ENCODE data around the gene ABCG8. TPM values are rescaled to one million over a fixed set of nuclear protein-coding genes. Genes with fewer than 3 reads are reported as not detected.

The ABCG8 gene
- total RNA-seq, 1 experiment from 2014 or later, result not detected

DNA sequence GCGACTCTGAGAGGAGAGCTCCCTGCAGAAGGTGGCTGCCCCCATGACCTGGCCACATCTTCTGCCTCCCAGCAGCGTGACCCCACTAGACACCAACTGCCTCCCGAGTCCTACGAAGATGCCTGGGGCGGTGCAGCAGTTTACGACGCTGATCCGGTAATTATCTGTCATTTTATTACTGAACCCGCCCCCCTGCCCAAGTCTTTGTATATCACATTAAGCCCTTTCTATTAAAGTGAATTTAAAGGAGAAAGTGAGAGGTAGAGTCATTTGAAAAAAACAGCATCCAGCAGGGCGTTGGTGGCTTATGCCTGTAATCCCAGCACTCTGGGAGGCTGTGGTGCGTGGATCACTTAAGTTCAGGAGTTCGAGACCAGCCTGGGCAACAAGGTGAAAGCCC is 33.4 kb downstream of the ABCG8 start:
- no peak for DNase-seq (ENCODE audit: low read depth)

GRCh38 chr2:43874776-43875451 is 36.1 kb downstream of the ABCG8 start:
- no peak for DNase-seq (ENCODE audit: low read depth)

- peak; percentile 39 for DNase-seq (ENCODE audit: low read depth)
Measured at GRCh38 chr2:43877782-43878464, 39.2 kb downstream of the ABCG8 start.

GRCh38 chr2:43879261-43879660 is 40.5 kb downstream of the ABCG8 start:
- DNase-seq (ENCODE audit: low read depth), result no peak

DNA sequence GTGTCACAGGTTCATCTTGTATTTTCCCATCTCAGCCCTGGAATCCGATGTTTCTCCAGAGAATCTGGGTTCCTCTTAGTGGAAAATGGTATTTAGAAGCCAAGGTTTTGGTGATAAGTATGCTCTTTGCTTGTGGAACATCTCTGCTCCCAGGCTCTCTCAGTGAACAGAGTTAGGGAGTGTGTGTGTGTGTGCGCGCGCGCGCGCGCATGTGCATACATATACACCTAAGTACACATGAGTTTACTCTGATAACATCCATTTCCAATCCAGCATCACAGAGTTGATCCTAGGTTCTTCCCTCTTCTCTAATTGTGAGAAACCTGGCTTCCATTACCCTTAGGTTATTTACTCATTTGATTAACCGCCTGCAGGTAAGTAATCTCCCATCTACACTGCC is 41.7 kb downstream of the ABCG8 start:
- no peak for DNase-seq (ENCODE audit: low read depth)

DNA sequence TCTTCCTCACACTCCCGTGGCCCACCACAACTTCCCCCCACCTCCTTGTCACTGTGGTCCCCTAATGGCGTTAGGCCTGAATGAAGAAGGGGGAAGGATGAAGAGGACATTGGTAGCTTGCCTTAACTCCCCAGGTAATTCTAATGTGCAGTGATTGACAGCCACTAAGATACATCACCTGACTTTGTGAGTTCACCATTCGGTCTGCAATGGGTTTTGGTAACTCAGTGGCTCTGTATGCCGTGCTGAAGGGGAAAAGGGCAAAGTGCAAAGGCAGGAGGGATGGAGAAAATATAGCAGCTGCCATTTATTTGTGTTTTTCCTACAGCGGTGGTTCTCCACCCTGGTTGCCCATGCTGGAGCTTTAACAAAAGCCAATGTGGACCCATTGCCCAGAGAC is 42.2 kb downstream of the ABCG8 start:
- no peak for DNase-seq (ENCODE audit: low read depth)

- DNase-seq (ENCODE audit: low read depth), result no peak
Measured at GRCh38 chr2:43882312-43882711, 43.5 kb downstream of the ABCG8 start.

- no peak for DNase-seq (ENCODE audit: low read depth)
Measured at GRCh38 chr2:43884689-43885088, 45.9 kb downstream of the ABCG8 start.

- no peak for DNase-seq (ENCODE audit: low read depth)
Measured at GRCh38 chr2:43885132-43885632, 46.4 kb downstream of the ABCG8 start.

GRCh38 chr2:43887176-43887575 is 48.4 kb downstream of the ABCG8 start:
- no peak for DNase-seq (ENCODE audit: low read depth)

DNA sequence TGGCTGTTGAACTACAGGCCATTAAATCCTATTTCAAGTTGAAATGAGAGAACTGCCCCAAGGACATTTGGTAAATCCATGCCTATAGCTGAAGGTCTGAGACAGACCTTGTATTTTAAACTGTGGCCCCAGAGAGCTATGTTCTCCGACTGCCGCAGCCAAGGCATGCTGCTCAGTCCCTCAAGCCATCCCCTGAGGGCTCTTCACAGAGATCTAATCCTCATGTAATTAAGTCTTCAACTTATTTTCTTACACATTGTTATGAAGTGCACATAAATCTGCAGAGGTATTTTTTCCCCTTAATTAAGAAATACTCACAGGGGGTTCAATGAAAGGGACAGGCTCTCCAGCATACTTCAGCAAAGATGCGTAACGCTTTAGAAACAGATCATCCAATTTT is 50.6 kb downstream of the ABCG8 start:
- DNase-seq (ENCODE audit: low read depth), result no peak

DNA sequence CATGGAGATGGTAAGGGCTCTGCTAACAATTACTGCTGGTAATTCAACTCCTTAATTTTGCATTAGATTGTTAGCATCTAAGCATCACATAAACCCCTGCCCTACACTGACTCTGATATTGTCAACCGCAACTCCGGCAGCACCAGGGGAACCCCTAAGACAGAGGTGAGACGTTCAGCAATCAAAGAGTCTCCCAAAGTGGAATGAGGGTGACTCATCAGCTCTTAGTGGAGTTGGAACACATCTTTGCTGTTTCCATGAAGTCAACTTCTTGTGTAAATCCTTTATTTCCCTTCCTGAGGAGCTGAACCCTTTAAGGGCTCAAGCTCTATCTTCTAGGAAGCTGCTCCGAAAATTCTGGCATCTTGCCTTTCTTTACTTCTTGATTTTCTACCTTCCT is 52.1 kb downstream of the ABCG8 start:
- DNase-seq (ENCODE audit: low read depth), result peak; percentile 21

GRCh38 chr2:43894743-43895142 is 56.0 kb downstream of the ABCG8 start:
- no peak for DNase-seq (ENCODE audit: low read depth)

- DNase-seq (ENCODE audit: low read depth), result no peak
Measured at GRCh38 chr2:43896906-43897305, 58.1 kb downstream of the ABCG8 start.

GRCh38 chr2:43897492-43897891 is 58.7 kb downstream of the ABCG8 start:
- no peak for DNase-seq (ENCODE audit: low read depth)

DNA sequence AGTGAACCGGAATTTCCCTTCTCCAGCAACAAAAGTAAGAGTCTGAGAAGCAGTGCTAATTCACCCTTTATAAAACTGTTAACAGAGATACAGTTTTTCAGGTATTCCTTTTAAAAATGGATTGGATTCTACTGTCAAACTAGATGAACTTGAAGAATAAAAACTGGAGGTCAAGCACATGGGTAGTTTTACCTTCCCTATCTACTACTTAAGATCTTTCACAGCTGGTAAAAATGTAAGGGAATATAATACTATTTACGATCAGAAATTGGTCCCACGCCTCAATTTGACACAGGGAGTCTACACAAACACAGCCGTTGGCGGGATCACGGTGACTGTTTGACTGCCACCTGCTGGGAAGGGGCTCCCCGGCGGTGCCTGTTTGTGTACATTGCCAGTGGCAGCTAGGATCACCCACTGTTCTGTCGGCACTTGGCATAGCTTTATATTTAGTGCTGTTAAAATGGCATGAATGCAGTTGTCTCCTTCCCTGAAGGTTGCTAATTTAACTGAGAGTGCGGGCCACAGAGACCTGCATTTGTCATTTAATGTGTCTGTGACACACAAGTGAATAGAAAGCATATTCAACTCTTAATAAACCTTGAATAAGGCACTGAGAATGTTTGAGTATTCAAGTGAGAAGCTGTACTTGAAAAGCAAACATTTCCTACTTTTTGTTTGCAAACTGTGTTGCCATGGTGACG is 59.5 kb downstream of the ABCG8 start:
- no peak for DNase-seq (ENCODE audit: low read depth)

- DNase-seq (ENCODE audit: low read depth), result no peak
Measured at GRCh38 chr2:43898838-43899346, 60.1 kb downstream of the ABCG8 start.

DNA sequence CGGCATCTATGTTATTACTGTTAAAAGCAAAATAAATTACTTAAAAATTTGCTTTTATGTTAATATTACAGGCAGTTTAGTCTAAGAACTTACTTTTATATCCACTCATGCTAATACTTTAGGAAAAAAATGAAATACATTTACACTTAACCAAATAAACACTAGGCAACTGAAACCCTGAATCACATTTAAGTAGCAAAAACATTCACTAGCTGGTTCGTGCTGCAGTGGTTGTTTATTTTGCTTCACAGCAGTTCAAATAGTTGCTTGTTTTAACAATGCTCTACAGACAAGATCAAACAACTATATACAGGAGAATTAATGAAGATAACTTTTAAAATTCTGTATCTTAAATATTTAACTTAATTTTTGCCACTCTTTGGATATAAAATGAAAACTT is 60.8 kb downstream of the ABCG8 start:
- no peak for DNase-seq (ENCODE audit: low read depth)

DNA sequence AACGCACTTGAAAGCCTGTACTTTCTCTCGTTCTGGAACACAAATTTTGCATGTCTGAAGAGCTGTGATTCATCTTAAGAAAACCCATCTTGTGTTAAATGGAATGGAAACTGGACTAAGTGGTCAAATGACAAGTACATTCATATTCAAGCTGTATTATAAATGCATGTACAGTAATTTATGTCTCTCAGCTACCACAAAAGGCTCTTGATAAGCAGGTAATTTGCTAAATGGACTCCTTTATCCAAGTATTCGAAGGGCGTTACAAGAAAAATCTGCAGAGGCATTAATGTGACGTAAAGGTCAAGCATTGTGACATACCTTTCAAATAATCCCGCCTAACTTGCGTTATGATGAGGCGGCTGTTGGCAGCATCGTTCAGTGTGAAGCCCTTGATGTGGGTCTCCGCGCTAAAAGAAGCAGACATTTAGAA is 66.6 kb downstream of the ABCG8 start:
- peak; percentile 15 for DNase-seq (ENCODE audit: low read depth)

- DNase-seq (ENCODE audit: low read depth), result no peak
Measured at GRCh38 chr2:43905871-43906270, 67.1 kb downstream of the ABCG8 start.

- no peak for DNase-seq (ENCODE audit: low read depth)
Measured at GRCh38 chr2:43906448-43907109, 67.8 kb downstream of the ABCG8 start.
